C1 segment of cervical spinal cord (tissue), 14 donors: ENCODE results near the gene SGMS1.
A peak's percentile ranks its signal among the peaks of the same experiment; 100 is the strongest.
"Not testable (repeated sequence)": the region's sequence is repeated elsewhere in the genome, so short reads cannot be mapped to it uniquely, and the experiment has no call there.

Experiments used
- DNase-seq, 14 donors: peaks; one replicate each; lab custom pipeline; 2025; lab: John Stamatoyannopoulos, UW

Gene SGMS1

GRCh38 chr10:50582766-50583762 lies 40.7 kb downstream of the SGMS1 start:
- no peak for DNase-seq

DNA sequence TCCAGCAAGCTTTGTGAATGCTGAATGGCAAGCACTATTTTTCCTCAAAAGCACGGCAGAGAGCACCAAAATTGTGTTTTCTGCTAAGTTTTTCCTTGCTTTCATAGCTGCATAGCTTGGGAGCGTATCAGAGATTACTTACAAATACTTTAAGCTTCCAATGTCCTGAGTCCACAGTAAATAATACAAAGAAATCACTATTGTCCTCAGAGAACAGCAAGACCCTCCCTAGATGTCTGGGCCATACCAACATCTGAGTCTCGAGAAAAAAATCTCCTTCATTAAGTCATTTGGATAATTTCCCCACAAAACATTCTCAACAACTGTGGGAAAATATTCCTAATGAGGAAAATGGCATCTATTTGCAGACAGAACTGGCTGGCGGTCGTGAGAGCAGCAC lies 41.7 kb downstream of the SGMS1 start:
- no peak for DNase-seq

- DNase-seq, result no peak
Observed at GRCh38 chr10:50580262-50580891, 43.4 kb downstream of the SGMS1 start.

GRCh38 chr10:50579491-50580261 lies 44.1 kb downstream of the SGMS1 start:
- DNase-seq, result no peak

DNA sequence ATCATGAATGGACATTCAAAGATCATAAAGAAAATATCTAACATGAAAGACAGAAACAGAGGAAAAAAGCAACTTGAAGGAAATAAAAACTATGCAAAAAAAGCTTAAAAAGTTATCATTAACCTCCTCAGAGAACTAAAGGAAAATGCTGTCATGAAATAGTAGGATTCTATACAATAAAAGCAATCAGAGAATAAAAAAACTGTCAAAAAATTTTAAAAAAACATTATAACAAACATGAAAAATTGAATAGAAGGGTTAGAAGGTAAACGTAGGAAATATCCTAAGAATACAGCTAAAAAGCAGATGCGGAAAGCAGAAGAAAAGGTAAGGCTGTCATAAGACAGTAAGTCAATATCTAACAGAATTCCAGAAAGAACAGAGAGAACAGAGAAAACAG lies 44.8 kb downstream of the SGMS1 start:
- no peak for DNase-seq

- peak in 6 of 14 donors; percentile 11 to 51 (median 33) for DNase-seq
Observed at GRCh38 chr10:50577681-50578350, 45.9 kb downstream of the SGMS1 start.

- DNase-seq, result no peak
Observed at GRCh38 chr10:50577010-50577409, 46.7 kb downstream of the SGMS1 start.

DNA sequence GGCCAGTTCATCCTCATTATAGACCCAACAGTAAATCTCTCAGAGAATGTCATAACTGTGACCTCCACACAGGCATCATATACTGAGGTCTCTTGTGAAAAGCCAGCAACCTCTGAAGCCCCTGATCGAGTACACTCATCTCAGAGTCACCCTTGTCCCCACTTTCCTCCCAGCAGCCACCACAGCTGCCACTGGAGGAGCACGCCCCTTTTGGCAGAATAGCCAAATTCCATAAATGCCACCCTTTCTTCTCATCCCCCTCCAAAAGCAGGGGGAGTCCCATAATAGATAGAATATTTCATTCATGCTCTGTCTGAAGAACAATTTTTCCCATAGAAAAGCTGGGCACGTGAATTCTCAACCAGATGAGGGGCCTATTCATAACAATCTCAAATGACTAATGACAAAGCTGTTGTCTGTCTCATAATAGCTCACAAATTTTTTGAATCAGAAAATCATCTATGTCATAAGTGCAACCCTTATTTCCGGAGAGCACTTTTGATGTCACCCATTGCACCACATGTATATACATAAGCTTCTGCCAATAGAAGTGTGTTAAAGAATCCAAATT lies 47.4 kb downstream of the SGMS1 start:
- DNase-seq, result peak in 10 of 14 donors; percentile 17 to 68 (median 52)

- no peak for DNase-seq
Observed at GRCh38 chr10:50575477-50576244, 48.1 kb downstream of the SGMS1 start.

GRCh38 chr10:50574931-50575330 lies 48.8 kb downstream of the SGMS1 start:
- DNase-seq, result no peak

DNA sequence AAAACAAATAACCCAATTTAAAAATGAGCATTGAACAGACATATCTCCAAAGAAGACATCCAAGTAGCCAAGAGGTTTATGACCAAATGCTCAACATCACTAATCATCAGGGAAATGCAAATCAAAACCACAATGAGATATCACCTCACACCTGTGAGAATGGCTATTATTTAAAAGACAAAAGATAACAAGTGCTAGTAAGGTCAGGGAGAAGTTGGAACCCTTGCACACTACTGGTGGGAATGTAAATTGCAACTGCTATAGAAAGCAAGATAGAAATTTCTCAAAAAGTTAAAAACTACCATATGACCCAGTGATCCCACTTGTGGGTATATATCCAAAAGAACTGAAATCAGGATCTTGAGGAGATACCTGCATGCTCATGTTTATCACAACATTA lies 49.5 kb downstream of the SGMS1 start:
- no peak for DNase-seq

GRCh38 chr10:50572017-50572491 lies 51.7 kb downstream of the SGMS1 start:
- no peak for DNase-seq

- not testable (repeated sequence) for DNase-seq
Observed at GRCh38 chr10:50568750-50569149, 55.0 kb downstream of the SGMS1 start.

DNA sequence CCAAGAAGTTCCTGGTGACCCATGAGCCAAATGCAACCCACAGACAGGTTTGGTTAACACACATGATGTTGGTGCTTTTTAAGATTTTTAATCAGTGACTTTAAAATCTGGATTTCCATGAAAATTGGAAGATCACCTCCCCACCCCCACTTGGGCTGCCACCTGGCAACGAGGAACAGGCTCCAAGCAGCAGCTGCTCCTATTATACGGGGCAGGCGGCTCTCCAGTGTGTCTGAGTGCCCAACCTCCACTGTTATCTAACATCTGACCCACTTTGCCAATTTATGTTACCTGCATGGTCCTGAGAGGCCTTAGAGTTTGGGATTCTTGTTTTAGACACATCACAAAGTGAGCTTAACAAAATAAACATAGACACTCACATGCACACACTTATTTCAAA lies 56.4 kb downstream of the SGMS1 start:
- DNase-seq, result peak in 3 of 14 donors; percentile 14 to 77 (median 20)

GRCh38 chr10:50566150-50566549 lies 57.6 kb downstream of the SGMS1 start:
- no peak for DNase-seq

- DNase-seq, result no peak
Observed at GRCh38 chr10:50565301-50566083, 58.3 kb downstream of the SGMS1 start.

DNA sequence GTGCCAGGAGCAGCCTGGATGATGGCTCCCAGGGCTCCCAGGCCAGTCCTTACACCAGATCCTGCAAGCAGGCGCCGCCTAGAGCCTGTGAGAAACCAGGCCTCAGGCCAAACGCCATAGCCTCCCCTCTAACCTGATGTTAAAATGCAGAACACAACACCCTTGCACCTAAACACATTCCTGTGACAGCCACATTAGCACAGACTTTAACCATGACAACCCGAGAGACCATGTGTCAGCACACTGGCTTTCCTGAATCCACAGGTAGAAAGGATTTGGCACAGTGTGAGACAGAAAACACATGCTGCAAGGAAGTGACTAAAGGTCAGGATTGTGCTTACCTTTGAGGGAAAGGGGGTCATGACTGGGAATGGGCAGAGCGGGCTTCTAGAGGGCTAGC lies 59.9 kb downstream of the SGMS1 start:
- DNase-seq, result no peak

- DNase-seq, result peak in 1 of 14 donors; percentile 21
Observed at GRCh38 chr10:50561816-50562215, 61.9 kb downstream of the SGMS1 start.

GRCh38 chr10:50561266-50561665 lies 62.5 kb downstream of the SGMS1 start:
- peak in 1 of 14 donors; percentile 43 for DNase-seq
